GM19025 (cell line): ENCODE data around the gene TMEFF1.

ENCODE experiments used
- ATAC-seq: cut with Tn5 transposase; IDR thresholded peaks from one replicate; pipeline ENCODE4 v1.9.1; 2021; ENCODE audit warnings: mild to moderate bottlenecking, low read depth, moderate library complexity; ENCODE audit not compliant: unreplicated experiment

Gene TMEFF1

DNA sequence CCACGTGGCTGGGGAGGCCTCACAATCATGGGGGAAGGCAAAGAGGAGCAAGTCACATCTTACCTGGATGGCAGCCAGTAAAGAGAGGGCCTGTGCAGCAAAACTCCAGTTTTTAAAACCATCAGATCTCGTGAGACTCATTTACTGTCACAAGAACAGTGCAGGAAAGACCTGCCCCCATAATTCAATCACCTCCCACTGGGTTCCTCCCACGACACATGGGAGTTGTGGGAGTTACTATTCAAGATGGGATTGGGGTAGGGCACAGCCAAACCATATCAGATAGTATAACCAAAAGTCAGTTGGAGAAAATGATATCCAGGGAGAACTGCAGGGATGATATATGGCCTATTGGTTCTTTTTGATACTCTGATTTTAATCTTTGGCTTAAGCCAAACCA lies 94.9 kb downstream of the TMEFF1 start:
- ATAC-seq: no peak

DNA sequence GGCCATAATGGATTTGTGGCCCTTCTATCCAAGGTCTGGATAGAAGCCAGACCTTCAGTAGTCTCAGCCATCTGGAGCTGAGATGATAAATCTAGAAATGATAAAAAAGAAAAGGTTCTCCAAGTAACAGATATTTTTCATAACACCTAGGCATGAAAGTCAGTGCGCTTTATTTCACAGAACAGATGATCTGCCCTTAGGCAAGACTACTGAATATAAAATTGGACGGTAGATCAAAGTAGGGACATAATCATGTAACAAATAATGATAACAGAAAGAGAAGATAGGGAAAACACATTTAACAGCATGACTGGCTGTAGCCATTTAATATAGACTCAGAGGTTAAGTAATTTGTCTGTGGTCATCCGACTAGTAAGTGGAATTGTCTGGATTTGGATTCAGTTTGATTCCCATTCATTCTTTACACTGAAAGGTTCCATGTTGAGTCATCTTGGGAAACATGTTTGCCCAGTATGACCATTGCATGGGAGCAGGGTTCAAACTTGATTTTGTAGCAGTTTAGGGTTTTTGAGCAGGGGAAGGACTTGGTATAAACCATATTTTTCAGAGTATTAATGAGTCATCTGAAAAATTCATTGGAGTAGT lies 100.8 kb downstream of the TMEFF1 start:
- ATAC-seq: no peak

DNA sequence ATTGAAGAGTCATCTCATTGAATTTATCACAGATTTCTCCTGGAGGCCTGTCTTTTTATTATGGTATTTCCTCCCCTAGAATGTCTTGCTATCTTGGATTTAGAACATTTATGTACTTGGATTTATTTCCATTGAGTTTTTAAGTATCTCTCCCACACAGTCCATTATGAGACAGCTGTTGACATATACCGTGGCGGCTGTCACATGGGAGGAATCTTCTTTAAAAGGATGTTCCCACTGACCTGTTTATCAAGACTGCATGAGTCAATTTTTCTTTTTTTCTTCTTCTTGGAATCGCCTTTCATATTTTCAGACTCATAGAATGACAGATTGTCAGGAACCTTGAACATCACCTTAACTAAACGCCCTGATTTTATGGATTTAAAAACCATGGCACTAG lies 102.1 kb downstream of the TMEFF1 start:
- ATAC-seq: no peak

DNA sequence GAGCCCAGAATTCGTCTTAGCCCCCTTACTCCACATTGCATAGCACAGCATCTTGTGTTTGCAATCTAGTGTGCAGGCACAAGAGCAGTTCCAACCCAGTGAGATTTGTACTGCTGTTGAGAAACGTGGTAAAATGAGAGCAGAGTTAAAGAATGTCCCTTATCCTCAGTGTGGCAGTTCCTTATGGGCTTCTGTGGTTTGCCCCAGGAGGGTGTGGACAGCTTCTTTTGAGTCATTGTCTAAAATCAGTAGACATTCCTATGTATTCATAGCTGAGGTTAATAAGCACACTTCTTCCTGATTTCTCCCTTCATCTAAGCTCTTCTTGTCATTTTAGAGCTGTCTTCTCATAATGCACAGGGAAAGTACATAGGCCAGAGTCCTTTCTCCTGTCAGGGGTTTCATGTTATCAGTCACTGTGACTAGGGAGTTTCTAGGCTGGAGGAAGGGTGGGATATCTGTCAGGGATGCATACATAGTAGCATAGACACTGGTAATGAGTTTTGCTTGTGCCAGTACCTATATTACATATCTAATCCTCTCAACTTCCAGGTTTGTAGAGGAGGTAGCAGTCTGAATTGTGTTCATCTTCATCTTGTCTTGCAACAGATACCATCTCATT lies 102.9 kb downstream of the TMEFF1 start:
- no peak for ATAC-seq

DNA sequence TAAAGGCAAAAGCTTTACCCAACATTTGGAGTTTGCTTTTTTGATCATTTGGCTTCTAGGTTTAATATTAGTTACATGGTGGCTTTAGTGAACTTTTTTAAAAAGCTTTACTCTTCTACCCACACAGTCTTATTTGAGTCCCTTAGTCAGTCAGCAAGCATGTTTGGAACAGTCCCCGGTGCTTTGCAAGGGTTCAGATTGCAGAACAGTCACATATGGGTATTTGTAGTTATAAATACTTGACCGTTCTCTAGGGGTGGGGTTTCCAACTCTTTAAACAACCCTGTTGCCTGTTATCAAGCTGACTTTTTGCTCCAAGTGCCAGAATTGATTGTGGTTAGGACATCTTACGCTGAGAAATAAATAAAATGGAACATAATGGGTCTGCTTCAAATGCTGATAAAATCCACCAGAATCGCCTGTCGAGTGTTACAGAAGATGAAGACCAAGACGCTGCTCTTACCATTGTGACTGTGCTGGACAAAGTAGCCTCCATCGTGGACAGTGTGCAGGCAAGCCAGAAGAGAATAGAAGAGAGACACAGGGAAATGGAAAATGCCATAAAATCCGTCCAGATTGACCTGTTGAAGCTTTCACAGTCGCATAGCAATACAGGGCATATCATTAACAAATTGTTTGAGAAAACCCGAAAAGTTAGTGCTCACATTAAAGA lies 105.0 kb downstream of the TMEFF1 start, which contains the start of gene CAVIN4:
CAVIN4 (plus strand) TSS at position 304 of the 673 bp plus-strand sequence; CDS start at position 369, 65 bp downstream.
- ATAC-seq: no peak

DNA sequence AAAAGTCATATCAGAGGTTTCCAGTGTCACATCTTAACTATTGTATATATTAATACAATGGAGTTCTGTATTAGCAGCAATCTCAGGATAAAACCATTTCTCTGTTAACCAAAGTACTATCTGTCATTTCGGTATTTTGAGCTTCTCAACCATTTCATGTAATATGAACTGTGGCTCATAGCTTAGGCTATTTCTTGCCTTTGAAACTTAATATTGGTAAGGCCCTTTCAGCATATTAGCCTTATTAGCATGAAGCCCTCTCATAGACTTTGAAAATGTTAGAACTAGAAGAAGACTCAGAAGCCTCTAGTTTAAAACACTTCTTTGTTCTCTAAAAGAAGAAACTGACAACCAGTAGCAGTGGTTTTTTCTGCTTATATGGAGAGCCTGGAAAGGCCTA lies 105.7 kb downstream of the TMEFF1 start:
- no peak for ATAC-seq

DNA sequence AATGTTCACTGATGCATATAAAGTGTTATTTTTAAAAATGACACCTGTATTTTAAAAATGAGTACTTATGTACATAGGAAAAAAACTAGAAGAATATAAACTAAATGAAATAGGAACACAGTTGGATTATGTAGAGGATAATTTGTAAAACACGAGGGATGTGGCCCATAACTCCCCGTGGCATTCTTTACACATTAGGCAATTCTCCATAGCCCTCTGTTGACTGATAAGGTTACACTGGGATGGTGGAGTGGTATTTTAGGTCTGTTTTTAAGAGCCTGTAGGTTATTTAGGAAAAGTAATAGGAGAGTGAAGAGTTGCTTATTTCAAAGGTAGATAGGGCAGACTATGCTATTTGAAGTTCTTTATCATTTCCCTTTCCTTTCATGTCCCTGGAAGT lies 106.7 kb downstream of the TMEFF1 start:
- no peak for ATAC-seq

DNA sequence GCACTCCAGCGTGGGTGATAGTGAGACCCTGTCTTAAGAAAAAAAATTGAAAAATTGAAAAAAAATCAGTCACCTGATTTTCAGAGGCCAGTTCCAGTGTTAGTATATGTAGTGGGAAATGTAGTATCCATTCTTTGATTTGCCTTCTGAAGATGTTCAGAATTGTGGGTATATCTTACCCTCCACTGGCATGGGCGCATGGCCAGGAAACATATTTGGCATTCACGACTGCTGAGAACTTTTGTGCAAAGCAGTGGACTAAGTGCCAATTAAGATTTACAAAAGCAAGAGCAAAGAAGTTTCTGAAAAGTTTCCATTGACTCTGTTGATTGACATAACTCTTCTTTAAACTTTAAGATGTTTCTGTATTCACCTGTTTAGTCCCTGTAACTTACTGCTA lies 107.3 kb downstream of the TMEFF1 start:
- ATAC-seq: no peak

DNA sequence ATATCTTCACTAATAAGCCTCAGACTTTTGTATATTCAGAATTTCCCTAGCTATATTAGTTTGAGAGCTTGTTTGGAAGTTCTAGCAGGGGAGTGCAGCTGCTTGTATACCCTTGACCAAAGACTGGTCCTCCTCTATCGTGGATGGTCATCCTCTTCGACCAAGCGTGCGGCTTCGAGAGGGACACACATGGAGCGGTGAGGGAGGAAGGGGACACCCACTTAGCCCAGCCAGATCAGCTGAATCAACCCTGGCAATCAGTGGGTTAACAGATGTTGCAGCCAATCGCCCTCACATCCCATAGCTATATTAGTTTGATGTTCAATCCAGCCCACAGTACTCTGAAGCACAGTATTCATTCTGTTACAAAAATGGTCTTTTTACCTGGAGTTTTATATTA lies 108.1 kb downstream of the TMEFF1 start:
- no peak for ATAC-seq

DNA sequence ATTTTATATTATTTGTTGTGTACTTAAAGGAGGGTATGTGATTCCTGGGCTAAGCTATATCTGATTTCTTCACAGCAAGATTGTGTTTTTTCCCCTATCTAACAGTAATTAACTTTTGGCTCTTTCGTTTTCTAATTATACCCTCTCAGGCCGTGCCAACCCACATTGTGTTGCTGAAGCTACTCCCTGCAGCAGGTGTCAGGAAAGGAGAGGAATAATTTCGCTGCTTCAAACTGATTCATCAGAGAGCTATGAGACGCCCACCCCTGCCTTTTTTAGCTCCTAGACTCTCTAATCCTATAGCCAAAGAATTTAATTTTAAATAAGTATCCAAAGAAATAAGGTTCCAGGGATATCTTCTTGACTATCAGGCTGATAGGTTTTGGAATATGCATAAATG lies 108.7 kb downstream of the TMEFF1 start:
- no peak for ATAC-seq

DNA sequence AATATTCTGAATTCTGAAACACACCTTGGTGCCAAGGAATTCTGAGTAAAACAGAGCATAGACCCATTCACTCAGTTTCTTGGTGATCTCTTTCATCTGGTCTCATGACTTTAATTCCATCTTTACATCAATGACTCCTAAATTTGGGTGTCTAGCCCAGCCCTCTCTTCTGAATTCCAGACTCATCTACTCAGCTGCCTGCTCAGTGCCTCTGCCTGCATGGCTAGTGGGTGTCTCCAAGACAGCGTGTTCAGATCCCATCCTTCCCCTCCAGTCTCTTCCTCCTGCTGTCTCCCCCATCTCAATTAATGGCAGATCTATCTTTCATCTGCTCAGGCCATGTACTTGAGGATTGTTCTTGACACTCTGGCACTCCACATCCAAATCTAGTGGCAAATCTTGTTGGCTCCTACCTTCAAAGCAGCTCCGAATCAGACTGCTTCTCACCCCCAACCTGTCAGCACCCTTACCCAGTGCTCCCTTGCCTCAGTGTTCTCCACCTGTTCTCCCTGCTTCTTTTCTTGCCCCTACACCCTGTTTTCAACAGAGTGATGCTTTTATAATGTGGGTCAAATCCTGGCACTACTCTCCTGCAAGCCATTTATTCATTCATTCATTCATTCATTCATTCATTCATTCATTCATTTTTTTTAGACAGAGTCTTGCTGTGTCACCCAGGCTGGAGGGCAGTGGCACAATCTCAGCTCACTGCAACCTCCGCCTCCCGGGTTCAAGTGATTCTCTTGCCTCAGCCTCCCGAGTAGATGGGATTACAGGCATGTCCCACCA lies 110.3 kb downstream of the TMEFF1 start:
- ATAC-seq: no peak

DNA sequence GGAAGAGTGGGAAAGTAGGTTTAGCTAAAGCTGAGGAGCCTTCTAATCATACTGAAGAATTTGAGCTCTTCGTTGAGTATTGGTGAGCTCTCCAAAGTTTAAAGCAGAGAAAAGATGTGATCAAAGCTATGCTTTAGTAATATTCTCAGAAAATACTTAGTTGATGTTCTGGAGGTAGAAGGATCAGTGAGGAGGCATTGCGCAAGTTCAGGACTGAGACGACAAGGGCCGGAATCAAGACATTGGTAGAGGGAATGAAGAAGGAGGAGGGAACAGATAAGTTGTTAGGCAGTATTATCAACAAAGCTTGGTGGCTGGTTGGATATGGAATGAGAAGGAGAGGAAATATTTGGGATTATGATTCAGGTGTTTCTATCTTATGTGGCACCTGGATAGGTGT lies 112.0 kb downstream of the TMEFF1 start:
- no peak for ATAC-seq

DNA sequence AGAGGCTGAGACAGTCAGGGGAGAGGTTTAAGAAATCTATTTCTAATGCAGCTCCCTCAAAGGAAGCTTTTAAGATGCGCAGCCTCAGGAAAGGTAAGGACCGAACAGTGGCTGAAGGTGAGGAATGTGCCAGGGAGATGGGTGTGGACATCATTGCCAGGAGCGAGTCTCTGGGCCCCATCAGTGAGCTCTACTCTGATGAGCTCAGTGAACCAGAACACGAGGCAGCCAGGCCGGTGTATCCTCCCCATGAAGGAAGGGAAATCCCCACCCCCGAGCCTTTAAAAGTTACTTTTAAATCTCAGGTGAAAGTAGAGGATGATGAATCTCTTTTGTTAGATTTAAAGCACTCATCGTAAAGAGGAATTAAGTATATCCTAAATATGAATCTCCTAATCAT lies 113.1 kb downstream of the TMEFF1 start:
- no peak for ATAC-seq

DNA sequence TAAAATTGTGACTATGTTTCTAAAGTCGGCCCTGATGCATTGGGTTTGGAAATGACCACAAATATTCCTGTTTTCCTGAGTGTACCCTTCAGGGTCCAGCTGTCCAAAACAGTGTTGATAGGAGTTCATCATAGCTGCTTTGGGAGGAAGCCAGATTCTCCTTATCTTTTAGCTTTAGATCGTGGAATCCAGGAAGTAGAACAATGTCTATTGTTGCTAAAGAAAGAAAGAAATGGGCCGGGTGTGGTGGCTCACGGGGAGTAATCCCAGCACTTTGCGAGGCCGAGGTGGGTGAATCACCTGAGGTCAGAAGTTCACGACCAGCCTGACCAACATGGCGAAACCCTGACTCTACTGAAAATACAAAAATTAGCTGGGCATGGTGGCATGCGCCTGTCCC lies 114.4 kb downstream of the TMEFF1 start:
- ATAC-seq: no peak

DNA sequence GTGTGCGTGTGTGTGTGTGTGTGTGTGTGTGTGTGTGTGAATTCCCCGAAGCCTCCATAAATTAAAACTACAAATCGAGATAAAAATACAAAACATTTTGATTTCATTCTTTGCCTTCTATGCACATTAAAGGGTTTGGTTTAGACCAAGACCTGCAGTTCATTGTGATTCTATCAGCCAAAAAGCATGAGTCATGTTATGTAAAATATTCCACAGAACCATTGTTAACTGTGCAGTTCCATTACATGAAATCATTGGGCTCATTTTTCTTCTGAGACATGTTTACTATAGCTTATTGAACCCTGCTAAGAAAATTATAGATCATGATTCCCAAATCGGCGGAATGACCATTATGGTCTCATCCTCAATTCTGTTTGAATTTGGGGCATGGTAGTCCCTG lies 116.6 kb downstream of the TMEFF1 start:
- no peak for ATAC-seq

DNA sequence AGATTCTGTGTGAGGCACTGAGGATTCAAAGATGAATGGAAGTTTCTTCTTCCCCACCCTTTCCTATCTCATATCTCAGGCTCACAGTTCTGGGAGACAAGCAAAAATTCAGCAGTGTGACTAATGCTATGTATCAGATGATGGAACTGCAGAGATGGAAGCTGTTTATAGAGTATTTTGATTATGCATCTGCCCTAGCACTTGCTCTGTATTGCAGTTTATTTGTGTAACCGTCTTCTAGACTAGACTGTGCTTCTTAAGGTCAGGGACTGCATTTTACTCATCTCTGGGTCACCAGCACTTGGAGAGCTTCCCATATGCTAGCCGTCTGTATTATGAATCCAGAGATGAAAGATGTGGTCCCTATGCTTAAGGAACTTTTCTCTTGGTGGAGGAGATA lies 117.5 kb downstream of the TMEFF1 start:
- no peak for ATAC-seq

DNA sequence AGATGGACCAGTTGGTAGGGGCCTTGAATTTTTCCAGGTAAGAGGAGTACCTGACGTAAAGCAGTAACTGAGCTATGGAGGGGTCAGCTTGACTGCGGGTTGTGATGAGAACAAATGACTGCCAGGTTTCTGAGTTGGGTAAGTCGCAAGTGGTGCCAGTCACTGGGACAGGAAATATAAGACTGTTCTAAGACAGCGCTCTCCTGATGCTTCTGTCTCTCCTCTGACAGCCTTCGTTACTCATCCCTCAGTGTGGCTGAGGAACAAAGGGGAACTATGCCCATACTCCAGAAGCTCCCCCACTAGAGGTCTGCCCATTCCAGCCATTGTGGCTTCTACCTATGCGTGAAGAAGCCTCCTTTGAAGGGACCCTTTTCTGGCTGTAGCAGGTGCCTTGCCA lies 118.2 kb downstream of the TMEFF1 start:
- no peak for ATAC-seq

DNA sequence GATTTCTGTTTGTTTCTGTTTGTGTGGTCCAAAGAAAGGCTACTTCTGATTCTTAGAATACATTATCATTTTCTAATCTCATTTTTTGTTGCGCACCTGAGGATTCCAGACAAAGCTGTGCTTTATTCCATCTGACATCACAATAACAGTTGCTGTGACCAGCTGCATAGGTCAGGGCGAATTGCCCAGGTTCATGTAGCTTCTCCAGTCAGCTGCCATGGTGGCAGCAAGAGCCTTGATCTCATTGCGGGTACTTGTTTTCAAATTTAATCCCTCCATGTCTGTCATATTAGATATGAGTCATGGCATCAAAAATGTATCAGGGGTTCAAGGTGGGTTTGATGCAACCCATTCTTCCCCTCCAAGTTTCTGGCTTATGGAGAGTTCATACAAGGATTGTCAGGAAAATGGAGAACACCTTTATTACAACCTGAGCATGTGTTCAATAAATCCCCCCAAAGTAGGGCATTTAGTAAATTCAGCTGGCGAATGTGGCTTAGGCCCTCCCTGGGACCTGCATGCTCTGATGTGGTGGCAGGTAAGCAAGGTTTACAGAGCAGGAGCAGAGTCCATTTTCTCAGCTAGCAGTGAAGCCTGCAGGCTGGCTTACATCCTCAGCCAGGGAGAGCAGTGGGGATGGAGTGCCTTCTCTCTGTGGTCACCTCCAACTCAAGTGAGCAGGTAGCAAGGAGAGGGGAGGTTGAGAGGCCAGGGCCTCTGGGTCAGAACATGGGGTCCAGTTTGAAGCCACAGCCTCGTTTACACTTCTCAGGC lies 118.9 kb downstream of the TMEFF1 start:
- no peak for ATAC-seq

DNA sequence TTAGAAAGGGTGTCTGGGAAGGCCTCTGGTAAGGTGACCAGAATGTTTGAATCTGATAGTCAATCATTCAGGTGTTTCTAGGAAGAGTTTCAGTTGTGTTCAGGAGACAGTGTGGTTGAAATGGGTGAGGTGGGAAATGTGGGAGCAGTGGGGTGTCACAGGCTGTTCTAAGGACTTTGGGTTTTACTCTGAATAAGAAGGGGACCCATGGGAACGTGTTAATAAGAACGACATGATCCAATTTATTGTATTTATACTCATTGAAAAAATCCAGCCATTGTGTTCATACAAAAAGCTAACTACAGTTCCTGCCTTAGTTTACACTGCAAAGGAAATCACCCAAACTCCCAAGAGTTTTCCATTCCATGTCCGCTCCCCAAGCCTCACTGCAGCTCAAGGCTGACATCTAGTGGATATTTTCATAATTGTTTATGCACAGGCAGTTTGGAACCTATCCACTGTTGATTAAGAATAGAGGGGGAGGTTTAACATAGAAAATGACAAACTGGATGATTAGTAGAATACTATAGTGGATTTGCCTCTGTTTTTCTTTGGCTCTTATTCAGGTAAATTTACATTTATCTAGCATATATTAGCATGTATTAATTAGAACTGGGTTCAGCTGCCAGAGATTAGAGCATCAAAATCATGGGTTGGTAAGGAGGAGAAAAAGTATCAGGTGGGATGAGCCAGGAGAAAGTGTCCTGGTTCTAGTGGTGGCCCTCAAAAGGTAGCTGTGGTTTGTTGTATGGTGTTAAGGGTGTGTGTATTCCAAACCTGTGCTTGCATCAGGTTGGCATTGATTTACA lies 122.6 kb downstream of the TMEFF1 start:
- no peak for ATAC-seq

DNA sequence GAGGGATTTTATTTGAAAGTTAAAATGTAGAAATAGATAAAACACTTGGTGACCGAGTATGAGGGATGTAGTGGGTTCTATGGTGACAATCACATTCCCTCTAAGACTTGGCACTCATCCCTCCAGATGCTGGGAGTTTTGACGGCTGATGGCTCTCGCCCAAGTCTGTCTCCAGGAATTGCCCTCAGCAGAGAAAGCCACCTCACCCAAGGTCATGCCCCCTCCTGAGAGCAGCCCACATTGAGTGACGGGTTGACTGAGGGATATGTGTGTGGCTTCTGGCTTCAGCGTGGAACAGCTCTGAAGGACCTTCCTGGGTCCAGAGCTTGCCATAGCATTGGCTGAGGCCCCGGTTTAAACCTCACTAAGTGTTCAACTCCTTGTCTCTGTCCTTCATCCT lies 124.3 kb downstream of the TMEFF1 start:
- ATAC-seq: no peak
